Measurements from ENCODE around the gene CELF1.

The CELF1 gene

DNA sequence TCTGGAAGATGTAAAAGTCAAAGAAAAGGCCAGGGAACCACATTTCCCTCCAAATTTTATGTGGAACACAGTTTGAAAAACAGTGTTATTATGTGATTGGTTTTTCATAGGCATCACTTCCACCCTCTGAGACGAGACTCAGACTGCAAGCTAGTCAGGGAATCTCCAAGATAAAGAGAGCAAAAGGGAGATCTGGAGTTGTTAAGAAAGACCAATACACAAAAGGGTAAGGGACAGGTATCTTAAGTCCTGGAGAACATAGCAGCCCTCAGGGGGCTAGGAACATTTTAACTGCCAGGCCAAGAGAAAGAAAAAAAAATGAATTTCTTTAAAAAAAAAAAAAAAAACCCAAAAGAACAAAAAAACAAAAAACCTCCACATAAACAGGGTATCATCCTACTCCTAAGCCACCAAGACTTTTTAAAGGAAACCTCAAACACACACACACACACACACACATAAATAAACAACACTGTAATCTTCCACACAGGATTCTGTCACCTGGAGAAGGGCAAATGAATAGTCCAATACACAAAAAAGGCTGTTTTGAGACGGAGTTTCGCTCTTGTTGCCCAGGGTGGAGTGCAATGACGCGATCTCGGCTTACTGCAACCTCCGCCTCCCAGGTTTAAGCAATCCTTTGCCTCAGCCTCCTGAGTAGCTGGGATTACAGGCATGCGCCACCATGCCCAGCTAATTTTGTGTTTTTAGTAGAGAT is 44.5 kb downstream of the CELF1 start:
- DNase-seq (ENCODE audit: low read depth) = no peak

DNA sequence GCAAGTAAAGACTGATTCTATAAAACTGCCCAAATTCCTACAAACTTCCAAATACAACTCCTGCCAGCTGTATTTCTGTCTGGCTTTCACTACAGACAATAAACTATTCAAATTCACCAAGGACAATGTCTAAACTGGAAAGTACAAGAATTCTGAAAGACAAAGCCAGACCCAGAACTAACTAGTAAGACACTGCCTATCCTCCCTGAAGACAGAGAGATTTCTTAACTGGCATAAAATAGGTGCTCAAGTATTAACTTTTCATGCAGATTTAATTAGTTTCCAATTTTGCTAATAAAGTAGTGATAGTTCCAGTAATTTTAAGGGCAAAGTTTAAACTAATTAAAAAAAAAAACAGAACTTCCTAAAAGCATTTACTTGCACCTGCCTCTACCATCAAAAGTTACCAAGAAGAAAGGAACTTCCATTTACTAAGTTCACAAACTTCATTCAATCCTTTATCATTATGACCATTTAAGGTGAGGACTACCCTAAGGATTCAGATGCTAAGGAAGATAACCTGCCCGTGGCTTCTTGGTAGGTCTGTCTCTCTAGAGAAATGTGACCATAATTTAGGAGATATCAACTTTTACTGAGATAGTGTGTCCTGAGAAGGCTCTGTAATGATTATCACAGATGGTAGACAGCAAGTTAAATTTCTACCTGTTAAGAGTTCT is 45.2 kb downstream of the CELF1 start:
- no peak for DNase-seq (ENCODE audit: low read depth)

- DNase-seq (ENCODE audit: low read depth) = no peak
These were observed 46.0 kb downstream of the CELF1 start for GRCh38 chr11:47506795-47507562.

DNA sequence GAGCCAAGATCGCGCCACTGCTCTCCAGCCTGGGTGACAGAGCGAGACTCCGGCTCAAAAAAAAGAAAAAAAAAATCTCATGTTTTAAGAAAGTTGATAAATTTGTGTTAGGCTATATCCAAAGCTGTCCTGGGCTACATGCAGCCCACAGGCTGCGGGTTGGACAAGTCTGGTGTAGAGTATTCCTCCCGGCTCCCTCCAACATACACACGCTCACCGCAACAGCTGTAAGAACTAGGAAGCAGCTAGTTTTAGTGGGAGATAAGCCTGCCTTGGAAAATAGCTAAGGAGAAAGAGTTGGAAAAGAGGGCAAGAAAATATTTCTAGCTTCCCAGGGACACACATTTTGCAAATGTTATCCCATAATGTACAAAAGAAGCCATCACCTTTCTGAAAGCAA is 46.6 kb downstream of the CELF1 start:
- DNase-seq (ENCODE audit: low read depth) = peak; percentile 44

GRCh38 chr11:47504910-47505309 is 48.0 kb downstream of the CELF1 start:
- no peak for DNase-seq (ENCODE audit: low read depth)

GRCh38 chr11:47503227-47503626 is 49.7 kb downstream of the CELF1 start:
- no peak for DNase-seq (ENCODE audit: low read depth)

DNA sequence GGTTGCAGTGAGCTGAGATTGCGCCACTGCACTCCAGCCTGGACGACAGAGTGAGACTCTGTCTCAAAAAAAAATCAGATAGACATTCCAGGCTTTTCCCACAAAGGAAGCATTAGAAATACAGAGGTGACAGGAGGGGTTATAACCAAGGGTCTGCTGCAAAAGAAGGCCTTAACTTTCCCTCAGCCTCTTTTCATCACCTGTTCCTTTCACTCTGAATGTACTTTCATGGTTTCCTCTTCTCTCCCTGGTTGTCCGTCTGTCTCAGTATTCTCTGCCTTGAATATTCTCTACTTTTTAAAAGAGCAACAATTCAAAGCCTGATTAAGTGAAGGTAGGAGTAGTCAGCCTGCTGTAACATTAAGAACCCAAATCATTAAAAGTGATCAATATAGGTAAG is 50.2 kb downstream of the CELF1 start:
- no peak for DNase-seq (ENCODE audit: low read depth)

GRCh38 chr11:47501101-47501500 is 51.8 kb downstream of the CELF1 start:
- no peak for DNase-seq (ENCODE audit: low read depth)

GRCh38 chr11:47500121-47500520 is 52.8 kb downstream of the CELF1 start:
- DNase-seq (ENCODE audit: low read depth) = no peak

DNA sequence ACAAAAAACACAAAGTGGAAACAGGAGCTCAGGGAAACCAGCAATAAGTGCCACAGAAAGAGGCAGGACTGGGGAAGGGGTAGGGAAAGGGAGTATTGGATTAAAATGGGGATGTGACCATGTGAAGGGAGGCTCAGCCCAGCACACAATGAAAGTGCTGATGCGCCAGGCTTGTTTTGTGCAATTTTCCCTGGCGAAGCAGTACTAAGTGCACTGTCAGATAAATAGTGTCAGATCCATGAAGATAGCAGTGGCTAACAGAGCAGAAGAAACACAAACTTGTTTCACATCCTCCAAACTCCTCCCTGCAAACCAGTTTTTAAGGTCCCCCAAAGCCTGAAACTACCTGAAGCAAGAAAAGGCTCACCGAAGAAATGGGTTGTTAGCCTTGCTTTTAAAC is 53.3 kb downstream of the CELF1 start:
- DNase-seq (ENCODE audit: low read depth) = no peak

- DNase-seq (ENCODE audit: low read depth) = no peak
These were observed 53.8 kb downstream of the CELF1 start for GRCh38 chr11:47499161-47499560.

DNA sequence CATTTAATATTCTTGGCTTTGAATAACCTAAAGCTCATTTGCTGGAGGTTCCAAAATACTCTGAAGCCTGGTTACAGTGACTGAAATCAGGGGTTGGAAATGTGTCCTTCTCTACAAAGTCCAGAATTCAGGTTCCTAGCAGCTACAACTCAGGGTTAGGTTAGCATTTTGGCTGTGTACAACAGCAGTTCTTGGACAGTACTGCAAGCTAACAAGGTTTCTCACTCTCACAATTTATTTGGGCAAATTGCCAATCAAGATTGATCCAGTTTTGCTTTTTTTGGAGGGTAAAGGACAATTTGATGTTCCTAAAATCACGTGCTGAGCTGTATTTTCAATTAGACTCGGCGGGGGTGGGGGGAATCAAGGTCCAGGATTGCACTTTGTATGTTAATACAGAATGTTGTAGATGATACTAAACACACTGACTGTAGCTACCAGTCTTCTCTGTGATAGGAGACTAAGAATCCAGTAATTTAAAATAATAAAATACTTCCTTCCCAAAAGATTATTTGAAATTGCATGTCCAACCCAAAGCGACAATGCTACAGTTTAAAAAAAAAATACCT is 54.3 kb downstream of the CELF1 start:
- DNase-seq (ENCODE audit: low read depth) = no peak

- no peak for DNase-seq (ENCODE audit: low read depth)
These were observed 54.8 kb downstream of the CELF1 start for GRCh38 chr11:47498149-47498548.

- DNase-seq (ENCODE audit: low read depth) = no peak
These were observed 56.1 kb downstream of the CELF1 start for GRCh38 chr11:47496808-47497207.

- DNase-seq (ENCODE audit: low read depth) = no peak
These were observed 57.1 kb downstream of the CELF1 start for GRCh38 chr11:47495856-47496217.

GRCh38 chr11:47495011-47495855 is 57.7 kb downstream of the CELF1 start:
- DNase-seq (ENCODE audit: low read depth) = peak; percentile 72

DNA sequence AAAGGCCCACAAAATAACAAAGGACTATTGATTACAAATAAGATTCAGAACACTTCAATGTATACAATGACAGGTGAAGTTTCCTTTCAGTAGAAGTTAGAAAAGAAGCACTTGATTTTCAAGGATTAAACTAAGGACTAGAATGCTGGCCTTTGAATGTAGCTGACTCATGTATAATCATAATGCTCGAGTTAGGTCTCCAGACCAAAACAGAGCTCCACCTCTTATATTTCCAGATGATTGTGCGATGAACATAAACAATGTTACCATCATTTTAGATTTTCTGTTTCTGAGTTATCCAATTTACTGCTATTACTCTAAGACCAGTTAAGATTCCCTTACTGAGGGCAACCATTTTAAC is 63.6 kb downstream of the CELF1 start:
- DNase-seq (ENCODE audit: low read depth) = peak; percentile 44

GRCh38 chr11:47488674-47489394 is 64.1 kb downstream of the CELF1 start:
- DNase-seq (ENCODE audit: low read depth) = no peak

- peak; percentile 80 for DNase-seq (ENCODE audit: low read depth)
These were observed 64.8 kb downstream of the CELF1 start for GRCh38 chr11:47488111-47488510.

GRCh38 chr11:47487421-47487820 is 65.5 kb downstream of the CELF1 start:
- DNase-seq (ENCODE audit: low read depth) = no peak

DNA sequence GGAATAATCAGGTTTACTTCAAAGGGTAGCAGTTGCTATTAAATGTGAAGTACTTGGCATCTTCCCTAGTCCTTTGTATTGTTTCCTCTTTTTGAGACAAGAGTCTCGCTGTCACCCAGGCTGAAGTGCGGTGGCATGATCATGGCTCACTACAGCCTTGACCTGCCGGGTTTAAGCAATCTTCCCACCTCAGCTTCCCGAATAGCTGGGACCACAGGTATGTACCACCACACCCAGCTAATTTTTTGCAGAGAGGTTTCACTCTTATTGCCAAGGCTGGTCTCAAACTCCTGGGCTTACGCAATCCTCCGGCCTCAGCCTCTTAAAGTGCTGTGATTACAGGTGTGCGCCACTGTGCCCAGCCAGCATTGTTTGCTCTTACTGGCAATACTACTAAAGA is 67.8 kb downstream of the CELF1 start:
- no peak for DNase-seq (ENCODE audit: low read depth)
